T follicular helper cell (primary cell): Measurements from ENCODE around the gene IPPK.

Experiments used
- DNase-seq: peaks from one replicate; pipeline ENCODE4 v3.0.0-alpha.2; 2020; ENCODE audit warnings: low read depth

The IPPK gene

GRCh38 chr9:92657296-92658094 lies 12.4 kb downstream of the IPPK start:
- no peak for DNase-seq

GRCh38 chr9:92656537-92656925 lies 13.4 kb downstream of the IPPK start:
- no peak for DNase-seq

- no peak for DNase-seq
Observed at GRCh38 chr9:92655896-92656536, 13.9 kb downstream of the IPPK start.

GRCh38 chr9:92655366-92655765 lies 14.6 kb downstream of the IPPK start:
- DNase-seq = no peak

- DNase-seq = no peak
Observed at GRCh38 chr9:92654481-92655301, 15.2 kb downstream of the IPPK start.

- DNase-seq = no peak
Observed at GRCh38 chr9:92652461-92652860, 17.5 kb downstream of the IPPK start.

GRCh38 chr9:92650839-92651621 lies 18.9 kb downstream of the IPPK start:
- DNase-seq = no peak

GRCh38 chr9:92650296-92650695 lies 19.6 kb downstream of the IPPK start:
- no peak for DNase-seq

- no peak for DNase-seq
Observed at GRCh38 chr9:92649007-92649406, 20.9 kb downstream of the IPPK start.

- no peak for DNase-seq
Observed at GRCh38 chr9:92648474-92648971, 21.4 kb downstream of the IPPK start.

- DNase-seq = no peak
Observed at GRCh38 chr9:92647671-92648473, 22.1 kb downstream of the IPPK start.

GRCh38 chr9:92645041-92645440 lies 24.9 kb downstream of the IPPK start:
- DNase-seq = no peak

- DNase-seq = no peak
Observed at GRCh38 chr9:92644278-92644677, 25.7 kb downstream of the IPPK start.

- no peak for DNase-seq
Observed at GRCh38 chr9:92642564-92642963, 27.4 kb downstream of the IPPK start.

GRCh38 chr9:92642041-92642451 lies 27.9 kb downstream of the IPPK start:
- DNase-seq = no peak

GRCh38 chr9:92641092-92641809 lies 28.7 kb downstream of the IPPK start:
- no peak for DNase-seq

GRCh38 chr9:92640398-92641091 lies 29.4 kb downstream of the IPPK start:
- no peak for DNase-seq

GRCh38 chr9:92639791-92640271 lies 30.1 kb downstream of the IPPK start:
- no peak for DNase-seq

- no peak for DNase-seq
Observed at GRCh38 chr9:92639124-92639523, 30.8 kb downstream of the IPPK start.
